Measurements from ENCODE around the gene FZD4.

The FZD4 gene

GRCh38 chr11:86912238-86912637 lies 43.0 kb downstream of the FZD4 start:
- DNase-seq (ENCODE audit: low read depth, low spot score), result no peak
- no peak for TF ChIP-seq CTCF (IDR thresholded peaks at IDR 0.05; ENCODE audit: low read depth, low read length)
- in situ Hi-C loops (cut with HindIII; ENCODE audit: low sequenced_read_pairs), result no loop called here
- H3K4me3 ChIP-seq (ENCODE audit: low read depth, low read length), result no peak overlapping the region

- H3K4me3 ChIP-seq (ENCODE audit: low read depth, low read length), result no peak overlapping the region
- DNase-seq (ENCODE audit: low read depth, low spot score), result no peak
- TF ChIP-seq CTCF (IDR thresholded peaks at IDR 0.05; ENCODE audit: low read depth, low read length), result no peak
- in situ Hi-C loops (cut with HindIII; ENCODE audit: low sequenced_read_pairs), result no loop called here
Measured at GRCh38 chr11:86910592-86910991, 44.6 kb downstream of the FZD4 start.

GRCh38 chr11:86906198-86906597 lies 49.0 kb downstream of the FZD4 start:
- in situ Hi-C loops (cut with HindIII; ENCODE audit: low sequenced_read_pairs), result no loop called here

GRCh38 chr11:86905252-86905651 lies 49.9 kb downstream of the FZD4 start:
- in situ Hi-C loops (cut with HindIII; ENCODE audit: low sequenced_read_pairs), result no loop called here
- no peak for TF ChIP-seq CTCF (IDR thresholded peaks at IDR 0.05; ENCODE audit: low read depth, low read length)
- no peak for DNase-seq (ENCODE audit: low read depth, low spot score)
- H3K4me3 ChIP-seq (ENCODE audit: low read depth, low read length), result no peak overlapping the region

More at GRCh38 chr11:86906198-86906597, 49.0 kb downstream of the FZD4 start:
- no peak for TF ChIP-seq CTCF (IDR thresholded peaks at IDR 0.05; ENCODE audit: low read depth, low read length)
- no peak overlapping the region for H3K4me3 ChIP-seq (ENCODE audit: low read depth, low read length)
- no peak for DNase-seq (ENCODE audit: low read depth, low spot score)

- no peak overlapping the region for H3K4me3 ChIP-seq (ENCODE audit: low read depth, low read length)
- DNase-seq (ENCODE audit: low read depth, low spot score), result no peak
- in situ Hi-C loops (cut with HindIII; ENCODE audit: low sequenced_read_pairs), result no loop called here
- TF ChIP-seq CTCF (IDR thresholded peaks at IDR 0.05; ENCODE audit: low read depth, low read length), result no peak
Measured at GRCh38 chr11:86904001-86904400, 51.2 kb downstream of the FZD4 start.

GRCh38 chr11:86902345-86902744 lies 52.9 kb downstream of the FZD4 start:
- DNase-seq (ENCODE audit: low read depth, low spot score), result no peak
- in situ Hi-C loops (cut with HindIII; ENCODE audit: low sequenced_read_pairs), result no loop called here
- no peak for TF ChIP-seq CTCF (IDR thresholded peaks at IDR 0.05; ENCODE audit: low read depth, low read length)

GRCh38 chr11:86901599-86901998 lies 53.6 kb downstream of the FZD4 start:
- in situ Hi-C loops (cut with HindIII; ENCODE audit: low sequenced_read_pairs), result no loop called here
- no peak for TF ChIP-seq CTCF (IDR thresholded peaks at IDR 0.05; ENCODE audit: low read depth, low read length)
- no peak overlapping the region for H3K4me3 ChIP-seq (ENCODE audit: low read depth, low read length)
- DNase-seq (ENCODE audit: low read depth, low spot score), result no peak

More at GRCh38 chr11:86902345-86902744, 52.9 kb downstream of the FZD4 start:
- H3K4me3 ChIP-seq (ENCODE audit: low read depth, low read length), result no peak overlapping the region
